Measurements from ENCODE around the gene HDAC9.

HDAC9 gene

DNA sequence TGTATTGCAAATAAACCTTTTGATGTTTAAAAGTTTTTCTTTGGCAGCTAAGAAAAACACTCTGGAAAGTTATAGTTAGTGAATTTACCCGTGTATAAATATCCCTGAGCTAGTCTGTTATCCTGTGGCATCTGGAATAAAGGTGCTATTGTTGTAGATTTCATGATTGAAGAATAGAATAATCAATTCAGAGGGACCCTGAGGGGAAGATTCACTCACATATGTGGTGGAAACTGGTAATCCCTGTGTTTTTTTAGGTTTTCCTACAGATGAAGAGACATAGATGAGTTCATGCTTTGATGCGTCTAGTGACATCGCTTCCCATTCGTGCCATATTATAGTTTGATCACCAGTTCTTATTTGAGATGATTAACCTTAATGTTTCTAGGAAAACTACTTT, 457.3 kb downstream of the HDAC9 start:
- TF ChIP-seq, protein P1, sequence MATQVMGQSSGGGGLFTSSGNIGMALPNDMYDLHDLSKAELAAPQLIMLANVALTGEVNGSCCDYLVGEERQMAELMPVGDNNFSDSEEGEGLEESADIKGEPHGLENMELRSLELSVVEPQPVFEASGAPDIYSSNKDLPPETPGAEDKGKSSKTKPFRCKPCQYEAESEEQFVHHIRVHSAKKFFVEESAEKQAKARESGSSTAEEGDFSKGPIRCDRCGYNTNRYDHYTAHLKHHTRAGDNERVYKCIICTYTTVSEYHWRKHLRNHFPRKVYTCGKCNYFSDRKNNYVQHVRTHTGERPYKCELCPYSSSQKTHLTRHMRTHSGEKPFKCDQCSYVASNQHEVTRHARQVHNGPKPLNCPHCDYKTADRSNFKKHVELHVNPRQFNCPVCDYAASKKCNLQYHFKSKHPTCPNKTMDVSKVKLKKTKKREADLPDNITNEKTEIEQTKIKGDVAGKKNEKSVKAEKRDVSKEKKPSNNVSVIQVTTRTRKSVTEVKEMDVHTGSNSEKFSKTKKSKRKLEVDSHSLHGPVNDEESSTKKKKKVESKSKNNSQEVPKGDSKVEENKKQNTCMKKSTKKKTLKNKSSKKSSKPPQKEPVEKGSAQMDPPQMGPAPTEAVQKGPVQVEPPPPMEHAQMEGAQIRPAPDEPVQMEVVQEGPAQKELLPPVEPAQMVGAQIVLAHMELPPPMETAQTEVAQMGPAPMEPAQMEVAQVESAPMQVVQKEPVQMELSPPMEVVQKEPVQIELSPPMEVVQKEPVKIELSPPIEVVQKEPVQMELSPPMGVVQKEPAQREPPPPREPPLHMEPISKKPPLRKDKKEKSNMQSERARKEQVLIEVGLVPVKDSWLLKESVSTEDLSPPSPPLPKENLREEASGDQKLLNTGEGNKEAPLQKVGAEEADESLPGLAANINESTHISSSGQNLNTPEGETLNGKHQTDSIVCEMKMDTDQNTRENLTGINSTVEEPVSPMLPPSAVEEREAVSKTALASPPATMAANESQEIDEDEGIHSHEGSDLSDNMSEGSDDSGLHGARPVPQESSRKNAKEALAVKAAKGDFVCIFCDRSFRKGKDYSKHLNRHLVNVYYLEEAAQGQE (IDR thresholded peaks at IDR 0.05; ENCODE audit: insufficient read depth in 1 of 2, low read depth in 2 of 2, low read length in 2 of 2): no peak
- no peak for TF ChIP-seq TAF1 (IDR thresholded peaks at IDR 0.05; ENCODE audit: borderline replicate concordance, insufficient read depth, low read length)
- no peak for TF ChIP-seq POLR2AphosphoS5 (IDR thresholded peaks at IDR 0.05; ENCODE audit: low read depth, low read length)
- TF ChIP-seq SIN3A (IDR thresholded peaks at IDR 0.05; ENCODE audit: borderline replicate concordance, insufficient read depth, low read length): no peak
- no peak for TF ChIP-seq FOXP2 (optimal IDR thresholded peaks at IDR 0.05; ENCODE audit: borderline replicate concordance, extremely low read depth, extremely low read length, insufficient read depth)

DNA sequence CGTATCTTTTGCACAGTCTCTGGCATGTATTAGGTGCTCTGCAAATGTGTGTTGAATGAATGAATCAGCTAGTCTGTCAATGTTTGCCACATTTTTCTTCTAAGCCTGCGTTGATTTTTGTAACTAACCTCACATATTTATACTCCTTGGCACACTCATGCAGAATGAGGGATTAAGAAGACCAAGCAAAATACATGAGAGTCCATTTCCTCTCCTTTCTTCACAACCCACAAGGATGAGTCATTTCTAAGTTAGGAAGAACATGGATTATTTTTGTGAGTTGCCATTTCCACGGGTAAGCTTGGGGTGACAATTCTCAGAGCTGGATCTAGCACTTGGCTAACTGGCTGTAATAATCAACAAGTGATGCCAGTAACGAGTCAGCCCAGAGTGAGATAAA, 463.1 kb downstream of the HDAC9 start:
- TF ChIP-seq, protein P1 (IDR thresholded peaks at IDR 0.05; ENCODE audit: insufficient read depth in 1 of 2, low read depth in 2 of 2, low read length in 2 of 2): no peak
- TF ChIP-seq POLR2AphosphoS5 (IDR thresholded peaks at IDR 0.05; ENCODE audit: low read depth, low read length) (no peak), TAF1 (IDR thresholded peaks at IDR 0.05; ENCODE audit: borderline replicate concordance, insufficient read depth, low read length) (no peak), SIN3A (IDR thresholded peaks at IDR 0.05; ENCODE audit: borderline replicate concordance, insufficient read depth, low read length) (no peak), FOXP2 (optimal IDR thresholded peaks at IDR 0.05; ENCODE audit: borderline replicate concordance, extremely low read depth, extremely low read length, insufficient read depth) (no peak)

DNA sequence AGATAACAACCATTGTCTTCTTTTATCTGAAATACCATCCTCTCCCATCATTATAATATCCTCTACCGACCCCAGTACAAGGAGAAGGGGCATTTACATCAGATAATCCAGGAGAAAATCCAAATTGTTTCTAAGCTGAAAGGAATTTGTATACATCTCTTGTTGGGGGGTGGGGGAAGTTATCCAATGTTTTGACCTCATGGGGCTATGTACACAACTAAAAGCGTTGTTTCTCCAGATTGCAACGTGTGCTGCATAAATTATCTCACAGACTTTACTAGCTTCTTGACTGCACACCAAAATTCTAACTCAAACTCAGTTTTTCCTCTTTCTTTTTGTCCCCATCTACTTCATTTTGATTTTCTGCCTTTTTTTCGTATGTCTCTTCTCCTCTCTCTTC, 465.2 kb downstream of the HDAC9 start:
- TF ChIP-seq FOXP2 (optimal IDR thresholded peaks at IDR 0.05; ENCODE audit: borderline replicate concordance, extremely low read depth, extremely low read length, insufficient read depth) (no peak), TAF1 (IDR thresholded peaks at IDR 0.05; ENCODE audit: borderline replicate concordance, insufficient read depth, low read length) (no peak), SIN3A (IDR thresholded peaks at IDR 0.05; ENCODE audit: borderline replicate concordance, insufficient read depth, low read length) (no peak), POLR2AphosphoS5 (IDR thresholded peaks at IDR 0.05; ENCODE audit: low read depth, low read length) (no peak)
- TF ChIP-seq, protein P1 (IDR thresholded peaks at IDR 0.05; ENCODE audit: insufficient read depth in 1 of 2, low read depth in 2 of 2, low read length in 2 of 2): no peak

DNA sequence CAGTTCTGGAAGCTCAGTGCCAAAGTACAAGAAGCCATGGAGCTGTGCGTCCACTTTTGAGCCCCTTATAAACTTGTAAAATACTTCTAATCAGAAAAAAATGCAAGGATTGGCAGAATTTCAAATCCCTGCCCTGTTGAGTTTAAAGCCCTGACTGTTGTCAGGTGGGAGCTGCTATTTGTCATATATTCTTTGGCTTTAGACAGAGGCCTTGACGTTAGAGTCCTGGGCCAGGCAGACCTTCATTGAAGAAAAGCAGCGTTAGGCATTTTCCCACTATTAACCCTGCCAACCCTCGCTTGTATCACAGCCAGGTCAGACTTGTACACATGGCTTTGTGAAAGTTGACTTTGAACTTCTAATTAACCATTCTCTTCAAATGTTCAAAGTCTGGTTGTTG, 466.5 kb downstream of the HDAC9 start:
- TF ChIP-seq POLR2AphosphoS5 (IDR thresholded peaks at IDR 0.05; ENCODE audit: low read depth, low read length): no peak
- TF ChIP-seq, protein P1 (IDR thresholded peaks at IDR 0.05; ENCODE audit: insufficient read depth in 1 of 2, low read depth in 2 of 2, low read length in 2 of 2): no peak
- TF ChIP-seq TAF1 (IDR thresholded peaks at IDR 0.05; ENCODE audit: borderline replicate concordance, insufficient read depth, low read length): no peak
- no peak for TF ChIP-seq FOXP2 (optimal IDR thresholded peaks at IDR 0.05; ENCODE audit: borderline replicate concordance, extremely low read depth, extremely low read length, insufficient read depth)
- TF ChIP-seq SIN3A (IDR thresholded peaks at IDR 0.05; ENCODE audit: borderline replicate concordance, insufficient read depth, low read length): no peak

DNA sequence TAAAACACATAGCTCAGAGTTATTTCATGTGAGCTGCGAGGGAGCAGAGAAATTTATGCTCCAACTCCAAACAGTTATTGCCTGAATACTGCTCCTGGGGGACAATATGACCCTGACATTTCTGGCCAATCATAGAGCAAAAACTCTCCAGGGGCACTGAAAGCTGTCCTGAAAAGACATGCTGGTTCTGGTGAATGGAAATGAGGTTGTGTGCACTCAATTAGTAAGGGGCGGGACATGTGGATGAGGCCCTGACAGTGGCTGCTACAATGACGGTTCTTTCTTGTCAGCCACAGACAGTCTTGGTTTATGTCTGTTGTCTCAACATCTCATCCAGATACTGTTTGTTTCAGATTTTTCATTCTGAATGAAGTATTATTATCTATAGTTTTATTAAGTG, 470.1 kb downstream of the HDAC9 start:
- TF ChIP-seq TAF1 (IDR thresholded peaks at IDR 0.05; ENCODE audit: borderline replicate concordance, insufficient read depth, low read length): no peak
- TF ChIP-seq FOXP2 (optimal IDR thresholded peaks at IDR 0.05; ENCODE audit: borderline replicate concordance, extremely low read depth, extremely low read length, insufficient read depth): no peak
- TF ChIP-seq SIN3A (IDR thresholded peaks at IDR 0.05; ENCODE audit: borderline replicate concordance, insufficient read depth, low read length): no peak

All from PFSK-1 (cell line).